HepG2 (cell line): Measurements from ENCODE around the gene MEGF6. TPM values are rescaled to one million over a fixed set of nuclear protein-coding genes. Genes with fewer than 3 reads are reported as not detected.

Experiments used
- ATAC-seq: fragments of 200-7000 bp; cut with Tn5 transposase; 3 replicates; pipeline ENCODE4 v1.9.1; 2020; ENCODE audit warnings: mild to moderate bottlenecking, moderate library complexity
- BruUV-seq: library from RNA; stranded (reverse); fragments of 400-500 nt; replicated peaks from 2 replicates; lab custom pipeline; 2021; lab: Mats Ljungman, UMichigan
- CTCF ChIA-PET: fragments of 300-600 bp; formaldehyde crosslinking; extraction: SDS; loops from one replicate; lab custom pipeline; 2021; ENCODE audit warnings: low total read pairs, inconsistent platforms, low intra/inter-chr PET ratio; lab: Yijun Ruan, JAX
- POLR2A ChIA-PET: fragments of 350-600 bp; sonication (Branson Sonifier 250); formaldehyde crosslinking; loops from one replicate; lab custom pipeline; 2020; ENCODE audit warnings: antibody characterized with exemption, inconsistent platforms; lab: Yijun Ruan, JAX
- DNase-seq: peaks from one replicate; pipeline ENCODE4 v3.0.0-alpha.2; 2015; ENCODE audit warnings: low spot score
- FAIRE-seq: peaks from 3 replicates; lab custom pipeline; 2011; peaks lifted over from hg19 to GRCh38; lab: Jason Lieb, UNC
- H2AFZ ChIP-seq: one replicate; pipeline ENCODE4 v1.6.1; 2011; ENCODE audit warnings: low read length, inconsistent platforms
- H3K27ac ChIP-seq: fragments of 300-600 bp; 3 replicates; pipeline ENCODE4 v1.8.0; 2011; ENCODE audit warnings: mixed run types, mild to moderate bottlenecking, mixed read lengths, low read length, inconsistent platforms; ENCODE audit not compliant: insufficient read depth; ENCODE audit errors: extremely low read length
- H3K27me3 ChIP-seq, 2 experiments: fragments of 200-600 bp in 1 of 2; 2 replicates in 1 of 2; 3 replicates in 1 of 2; pipeline versions ENCODE4 v1.6.0 to v1.8.0; 2011; ENCODE audit warnings: low read length in 2 of 2, mild to moderate bottlenecking in 2 of 2, moderate library complexity in 2 of 2, inconsistent platforms in 1 of 2; ENCODE audit not compliant: insufficient read depth in 2 of 2, control insufficient read depth in 1 of 2
- H3K36me3 ChIP-seq, 2 experiments: fragments of 200-600 bp in 1 of 2; replicated peaks in 1 of 2; 2 replicates in 1 of 2; 3 replicates in 1 of 2; pipeline versions ENCODE4 v1.5.1 to v1.8.0; 2011; ENCODE audit warnings: low read length in 2 of 2, inconsistent platforms in 1 of 2; ENCODE audit not compliant: insufficient read depth in 2 of 2, control insufficient read depth in 1 of 2
- H3K4me1 ChIP-seq: 2 replicates; pipeline ENCODE4 v1.5.1; 2012; ENCODE audit warnings: low read length, inconsistent platforms; ENCODE audit not compliant: insufficient read depth
- H3K4me2 ChIP-seq: 2 replicates; pipeline ENCODE4 v1.6.0; 2011; ENCODE audit warnings: low read depth, low read length, inconsistent platforms
- H3K4me3 ChIP-seq, 3 experiments: fragments of 200-600 bp in 1 of 3; sonication (generic), shearing (Covaris generic) in 1 of 3; replicated peaks in 1 of 3; 2 replicates each; pipeline ENCODE4 v1.5.1; 2011 to 2016; ENCODE audit warnings: low read length in 3 of 3, inconsistent platforms in 2 of 3, low read depth in 2 of 3, mild to moderate bottlenecking in 2 of 3, control low read depth in 1 of 3, mixed read lengths in 1 of 3; ENCODE audit not compliant: insufficient read depth in 1 of 3
- H3K79me2 ChIP-seq: one replicate; pipeline ENCODE4 v1.6.1; 2011; ENCODE audit warnings: low read length, inconsistent platforms; ENCODE audit not compliant: insufficient read depth
- H3K9ac ChIP-seq: 2 replicates; pipeline ENCODE4 v1.6.0; 2011; ENCODE audit warnings: mild to moderate bottlenecking, low read depth, low read length, inconsistent platforms; ENCODE audit not compliant: insufficient read depth
- H3K9me3 ChIP-seq: 2 replicates; pipeline ENCODE4 v1.5.1; 2012; ENCODE audit warnings: mild to moderate bottlenecking, low read length
- H4K20me1 ChIP-seq: 2 replicates; pipeline ENCODE4 v1.6.0; 2011; ENCODE audit warnings: inconsistent platforms, mild to moderate bottlenecking, low read length, moderate library complexity; ENCODE audit not compliant: insufficient read depth
- SOX13 ChIP-seq, 3 experiments: fragments of 450-650 bp in 1 of 3; sonication (generic) in 1 of 3; formaldehyde crosslinking in 1 of 3; IDR thresholded peaks in 2 of 3; conservative IDR thresholded peaks in 1 of 3; 2 replicates each; pipeline versions ENCODE4 v1.5.0 to v1.6.1; 2016 to 2020; ENCODE audit warnings: antibody characterized with exemption in 1 of 3, mild to moderate bottlenecking in 1 of 3, missing compliant biosample characterization in 1 of 3, missing genetic modification reagents in 1 of 3, moderate library complexity in 1 of 3
- TFDP2 ChIP-seq: sonication (generic); formaldehyde crosslinking; IDR thresholded peaks from 2 replicates; pipeline ENCODE4 v1.4.0; 2020; ENCODE audit warnings: missing genetic modification reagents
- USF2 ChIP-seq, 2 experiments: sonication (generic) in 1 of 2; formaldehyde crosslinking in 1 of 2; IDR thresholded peaks; 2 replicates each; pipeline versions ENCODE4 v1.5.1 to v1.6.1; 2011 to 2020; ENCODE audit warnings: borderline replicate concordance in 1 of 2, low read depth in 1 of 2, low read length in 1 of 2, mild to moderate bottlenecking in 1 of 2, missing genetic modification reagents in 1 of 2, moderate library complexity in 1 of 2
- ZNF136 ChIP-seq: sonication (generic); formaldehyde crosslinking; IDR thresholded peaks from 2 replicates; pipeline ENCODE4 v1.8.1; 2022; ENCODE audit warnings: low read depth, mild to moderate bottlenecking, moderate library complexity, missing genetic modification reagents
- WGBS: methylation state at CpG from one replicate; pipeline ENCODE4 v1.1.6; 2017; ENCODE audit warnings: low lambda C conversion rate; 5-methylcytosine and 5-hydroxymethylcytosine counted together
- in situ Hi-C: cut with HindIII; loops from 2 replicates; pipeline ENCODE4 v1.10.0; 2017; ENCODE audit warnings: low pct_unique_long_range_greater_than_20kb; ENCODE audit not compliant: extremely low pct_ligation_motif_present
- intact Hi-C: fragments of 100-400 bp; cut with micrococcal nuclease; formaldehyde crosslinking; loops from one replicate; pipeline ENCODE4 v1.10.0; 2022; ENCODE audit not compliant: unreplicated experiment
- polyA plus RNA-seq, 8 experiments: library from polyadenylated mRNA; depleted of rRNA in 3 of 8; stranded (reverse) in 7 of 8; unstranded in 1 of 8; fragments of >200 nt; fragmentation: Illumina TruSeq in 4 of 8; extraction: Trizol in 4 of 8; gene quantifications; 2 replicates each; pipeline versions ENCODE4 v1.2.1 to v1.2.3, GENCODE V29; 2011 to 2016; ENCODE audit warnings: low read depth in 4 of 8, missing spikeins in 1 of 8, mixed read lengths in 1 of 8; ENCODE audit not compliant: insufficient read depth in 1 of 8
- total RNA-seq, 5 experiments: library from RNA; depleted of rRNA; stranded (reverse); fragments of >200 nt; fragmentation: Illumina TruSeq; extraction: Trizol; gene quantifications; 2 replicates each; pipeline ENCODE4 v1.2.3, GENCODE V29; 2016; ENCODE audit warnings: low read depth in 1 of 5

The MEGF6 gene
- total and polyA plus RNA-seq, 2 of the 13 experiments (the other 11 are each of a cell fraction or from before 2014, with no cell fraction given) = 1.9 TPM

- TF ChIP-seq USF2 (IDR thresholded peaks at IDR 0.05; ENCODE audit: low read depth, low read length) = no peak
- TF ChIP-seq USF2 (CRISPR knock-in tag; IDR thresholded peaks at IDR 0.05; ENCODE audit: borderline replicate concordance) = peak; percentile 32; the same call in 1 of the 2 replicates
- 0 out of 2 replicates have a peak, but pooled peaks have one; percentile 39 for TF ChIP-seq ZNF136 (CRISPR knock-in tag)
- TF ChIP-seq SOX13 (IDR thresholded peaks at IDR 0.05) = no peak
- 0 out of 4 replicates have a peak, but pooled peaks of 1 of the 2 experiments have one; percentile 12 for TF ChIP-seq SOX13 (CRISPR knock-in tag; conservative IDR thresholded peaks at IDR 0.05 in 1 of 2, IDR thresholded peaks at IDR 0.05 in 1 of 2)
- 0 out of 2 replicates have a peak, but pooled peaks have one; percentile 9 for TF ChIP-seq TFDP2 (CRISPR knock-in tag)
These were observed 131.0 kb downstream of the MEGF6 start (continued) for GRCh38 chr1:3480369-3480719.

GRCh38 chr1:3479511-3480368, 131.6 kb downstream of the MEGF6 start:
- Histone ChIP-seq H3K4me2 (no peak overlapping the region; the same call in 1 of the 2 replicates), H4K20me1 (no peaks in the 10 kb centered on the region), H3K36me3 (peaks cover 8 to 14% of the 10 kb centered on the region in 2 experiments; a peak in 3 of 5 replicates), H3K4me1 (peaks cover 40% of the 10 kb centered on the region), H3K9me3 (no peaks in the 10 kb centered on the region), H2AFZ (no peak overlapping the region), H3K79me2 (no peaks in the 10 kb centered on the region), H3K27me3 (no peaks in the 10 kb centered on the region), H3K4me3 (no peak overlapping the region), H3K27ac (peak overlapping the region; percentile 58), H3K9ac (0 out of 2 replicates have a peak overlapping the region, but pooled peaks have one; percentile 18)
- ChIA-PET POLR2A (interaction anchor here (1.3 to 3.6 kb wide), 4 partner anchors 8 to 27 kb away, joined by 4 to 20 read pairs (median 12); no protein-coding TSS in a partner anchor), CTCF (interaction anchor here (1.1 kb wide), 1 partner anchor 26 kb away, joined by 3 read pairs; no protein-coding TSS in a partner anchor)
- intact Hi-C loops (no loop called here), in situ Hi-C loops (loop anchor here (5.0 kb wide), 2 partner anchors 37 to 143 kb away; no protein-coding TSS in a partner anchor)
- no peak for DNase-seq
- no peak for FAIRE-seq
- BruUV-seq = no TSS peak
- ATAC-seq = peak; percentile 28
- WGBS = 85% methylated on average over 15 of the region's 30 CpGs
